ENCODE measurements around the gene YAF2.

The YAF2 gene

GRCh38 chr12:42109031-42109430 is 129.0 kb downstream of the YAF2 start:
- TF ChIP-seq USF1 (IDR thresholded peaks at IDR 0.05), result no peak
- no peak for TF ChIP-seq MAX (IDR thresholded peaks at IDR 0.05)
- TF ChIP-seq CEBPB (IDR thresholded peaks at IDR 0.05), result no peak
- no peak for TF ChIP-seq REST (IDR thresholded peaks at IDR 0.05; ENCODE audit: low read depth)
- no peak for TF ChIP-seq EGR1 (IDR thresholded peaks at IDR 0.05)
- TF ChIP-seq ZBTB7A (IDR thresholded peaks at IDR 0.05; ENCODE audit: low read depth), result no peak
- no peak for TF ChIP-seq NFIC (IDR thresholded peaks at IDR 0.05)
- TF ChIP-seq RAD21 (IDR thresholded peaks at IDR 0.05; ENCODE audit: low read depth), result no peak
- no peak for TF ChIP-seq CREB1 (IDR thresholded peaks at IDR 0.05; ENCODE audit: low read depth)
- no peak for TF ChIP-seq TAF1 (IDR thresholded peaks at IDR 0.05; ENCODE audit: low read depth)
- TF ChIP-seq FOXM1 (IDR thresholded peaks at IDR 0.05; ENCODE audit: borderline replicate concordance, low read depth), result no peak

Measured in Ishikawa (cell line).